ENCODE data around the gene SYNGAP1.

DNA sequence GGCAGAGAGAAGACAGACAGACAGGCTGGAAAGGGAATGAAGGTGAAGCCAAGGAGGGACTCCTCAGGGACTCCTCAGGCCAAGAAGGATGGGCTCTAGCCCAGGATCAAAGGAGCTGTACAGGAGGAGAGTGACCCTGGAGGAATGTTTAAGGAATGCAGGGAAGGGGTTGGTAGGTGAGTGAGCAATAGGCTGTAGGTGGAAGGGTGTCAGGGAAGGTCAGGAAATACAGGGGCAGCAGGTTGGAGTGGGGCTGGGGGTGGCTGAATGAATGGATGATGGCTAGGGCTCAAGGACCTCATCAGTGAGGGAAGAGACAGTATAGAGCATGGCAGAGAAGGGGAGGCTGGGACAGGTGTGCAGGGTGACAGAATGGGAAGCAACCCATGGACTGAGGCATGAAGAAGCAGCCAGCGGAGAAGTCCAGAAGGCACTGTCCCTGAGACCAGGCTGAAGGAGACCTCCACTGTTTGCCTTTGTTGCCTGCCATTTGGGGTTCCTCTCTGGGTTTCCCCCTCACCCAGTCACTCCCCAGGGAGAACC is 13.2 kb downstream of the SYNGAP1 start:
- TF ChIP-seq, protein P1, sequence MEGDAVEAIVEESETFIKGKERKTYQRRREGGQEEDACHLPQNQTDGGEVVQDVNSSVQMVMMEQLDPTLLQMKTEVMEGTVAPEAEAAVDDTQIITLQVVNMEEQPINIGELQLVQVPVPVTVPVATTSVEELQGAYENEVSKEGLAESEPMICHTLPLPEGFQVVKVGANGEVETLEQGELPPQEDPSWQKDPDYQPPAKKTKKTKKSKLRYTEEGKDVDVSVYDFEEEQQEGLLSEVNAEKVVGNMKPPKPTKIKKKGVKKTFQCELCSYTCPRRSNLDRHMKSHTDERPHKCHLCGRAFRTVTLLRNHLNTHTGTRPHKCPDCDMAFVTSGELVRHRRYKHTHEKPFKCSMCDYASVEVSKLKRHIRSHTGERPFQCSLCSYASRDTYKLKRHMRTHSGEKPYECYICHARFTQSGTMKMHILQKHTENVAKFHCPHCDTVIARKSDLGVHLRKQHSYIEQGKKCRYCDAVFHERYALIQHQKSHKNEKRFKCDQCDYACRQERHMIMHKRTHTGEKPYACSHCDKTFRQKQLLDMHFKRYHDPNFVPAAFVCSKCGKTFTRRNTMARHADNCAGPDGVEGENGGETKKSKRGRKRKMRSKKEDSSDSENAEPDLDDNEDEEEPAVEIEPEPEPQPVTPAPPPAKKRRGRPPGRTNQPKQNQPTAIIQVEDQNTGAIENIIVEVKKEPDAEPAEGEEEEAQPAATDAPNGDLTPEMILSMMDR (conservative IDR thresholded peaks at IDR 0.05 in 1 of 2, IDR thresholded peaks at IDR 0.05 in 1 of 2; ENCODE audit: extremely low read depth in 1 of 2, insufficient read depth in 1 of 2, low read depth in 1 of 2, low read length in 2 of 2) = no peak
- TF ChIP-seq EZH2 (IDR thresholded peaks at IDR 0.05; ENCODE audit: borderline replicate concordance, low read length) = no peak

Measured in mammary epithelial cell (primary cell).